ENCODE results near the gene ASB13. TPM values are rescaled to one million over a fixed set of nuclear protein-coding genes. Genes with fewer than 3 reads are reported as not detected.

The ASB13 gene
- total and polyA plus RNA-seq, 10 of the 15 experiments (the other 5 are each of a cell fraction or from before 2014, with no cell fraction given) = 0.02 to 0.59 (median 0.10) TPM; not detected in 2

GRCh38 chr10:5631936-5632335, 34.5 kb downstream of the ASB13 start (continued):
- TF ChIP-seq USF1 (IDR thresholded peaks at IDR 0.05; ENCODE audit: borderline replicate concordance, extremely low read length, insufficient read depth, low read depth, low read length) = no peak

GRCh38 chr10:5630112-5630436, 36.3 kb downstream of the ASB13 start:
- no peak overlapping the region for H3K4me3 ChIP-seq
- no peaks in the 10 kb centered on the region for H3K9me3 ChIP-seq (replicated peaks; ENCODE audit: control insufficient read depth, insufficient read depth, low read length)
- BruUV-seq (replicated peaks) = no TSS peak
- ChIA-PET RAD21 (ENCODE audit: unreplicated experiment) (interaction anchor here (1.0 to 1.7 kb wide), 5 partner anchors 126 to 244 kb away, joined by 3 to 7 read pairs (median 3); no protein-coding TSS in a partner anchor), CTCF (interaction anchor here (0.6 to 21.3 kb wide), 30 partner anchors 8 to 1114 kb away, joined by 3 to 535 read pairs (median 4); partner anchors contain the start of gene TASOR2), POLR2A (interaction anchor here (0.5 kb wide), 1 partner anchor 35 kb away, joined by 3 read pairs; no protein-coding TSS in a partner anchor), SMC1A (ENCODE audit: uncharacterized antibody, unreplicated experiment) (interaction anchor here (0.5 to 1.9 kb wide), 11 partner anchors 47 to 768 kb away, joined by 3 to 8 read pairs (median 3); no protein-coding TSS in a partner anchor)
- in situ Hi-C loops (cut with MboI) (no loop called here), intact Hi-C loops (cut with micrococcal nuclease; ENCODE audit: unreplicated experiment) (loop anchor here (2.0 kb wide), 1 partner anchor 243 kb away; no protein-coding TSS in a partner anchor)
- H3K36me3 ChIP-seq (ENCODE audit: control insufficient read depth in 2 of 2, insufficient read depth in 2 of 2, low read length in 1 of 2) = no peaks in the 10 kb centered on the region
- no peak overlapping the region for H3K9ac ChIP-seq (ENCODE audit: control insufficient read depth, insufficient read depth, low read length)
- no peaks in the 10 kb centered on the region for H4K20me1 ChIP-seq (ENCODE audit: control insufficient read depth, insufficient read depth)
- H2AFZ ChIP-seq (ENCODE audit: control insufficient read depth, low read depth, low read length) = no peak overlapping the region
- ATAC-seq (no peak), FAIRE-seq (no peak), DNase-seq (ENCODE audit: low read depth, low spot score) (no peak)
- WGBS (ENCODE audit: insufficient coverage, insufficient replicate concordance, low lambda C conversion rate, missing lambda C conversion rate) = 70% methylated on average over 8 of the region's 8 CpGs
- H3K4me2 ChIP-seq (ENCODE audit: control insufficient read depth, insufficient read depth) = no peak overlapping the region
- H3K79me2 ChIP-seq (ENCODE audit: control insufficient read depth, insufficient read depth, low read length) = no peaks in the 10 kb centered on the region
- peaks cover 8% of the 10 kb centered on the region for H3K4me1 ChIP-seq (ENCODE audit: control insufficient read depth, insufficient read depth, low read length)
- H3K27ac ChIP-seq (ENCODE audit: control insufficient read depth, insufficient read depth) = no peak overlapping the region
- TF ChIP-seq E2F8 (IDR thresholded peaks at IDR 0.05; ENCODE audit: low read depth, partially characterized antibody) (no peak), SMAD5 (IDR thresholded peaks at IDR 0.05; ENCODE audit: low read depth) (no peak), CBX5 (IDR thresholded peaks at IDR 0.05; ENCODE audit: low read depth) (no peak), CREM (IDR thresholded peaks at IDR 0.05; ENCODE audit: low read depth) (no peak), TBL1XR1 (IDR thresholded peaks at IDR 0.05; ENCODE audit: low read depth, low read length) (no peak), KLF5 (IDR thresholded peaks at IDR 0.05; ENCODE audit: partially characterized antibody) (no peak), FOXK2 (IDR thresholded peaks at IDR 0.05) (no peak), NBN (IDR thresholded peaks at IDR 0.05) (no peak)
- TF ChIP-seq, protein P1, sequence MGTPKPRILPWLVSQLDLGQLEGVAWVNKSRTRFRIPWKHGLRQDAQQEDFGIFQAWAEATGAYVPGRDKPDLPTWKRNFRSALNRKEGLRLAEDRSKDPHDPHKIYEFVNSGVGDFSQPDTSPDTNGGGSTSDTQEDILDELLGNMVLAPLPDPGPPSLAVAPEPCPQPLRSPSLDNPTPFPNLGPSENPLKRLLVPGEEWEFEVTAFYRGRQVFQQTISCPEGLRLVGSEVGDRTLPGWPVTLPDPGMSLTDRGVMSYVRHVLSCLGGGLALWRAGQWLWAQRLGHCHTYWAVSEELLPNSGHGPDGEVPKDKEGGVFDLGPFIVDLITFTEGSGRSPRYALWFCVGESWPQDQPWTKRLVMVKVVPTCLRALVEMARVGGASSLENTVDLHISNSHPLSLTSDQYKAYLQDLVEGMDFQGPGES (IDR thresholded peaks at IDR 0.05) = no peak
- peaks cover 3 to 5% of the 10 kb centered on the region in 2 experiments; a peak in 3 of 4 replicates for H3K27me3 ChIP-seq (replicated peaks in 1 of 2; ENCODE audit: control insufficient read depth in 2 of 2, insufficient read depth in 2 of 2, low read length in 1 of 2)
